ENCODE data around the gene NFIA.
A peak's percentile ranks its signal among the peaks of the same experiment; 100 is the strongest.

NFIA gene

DNA sequence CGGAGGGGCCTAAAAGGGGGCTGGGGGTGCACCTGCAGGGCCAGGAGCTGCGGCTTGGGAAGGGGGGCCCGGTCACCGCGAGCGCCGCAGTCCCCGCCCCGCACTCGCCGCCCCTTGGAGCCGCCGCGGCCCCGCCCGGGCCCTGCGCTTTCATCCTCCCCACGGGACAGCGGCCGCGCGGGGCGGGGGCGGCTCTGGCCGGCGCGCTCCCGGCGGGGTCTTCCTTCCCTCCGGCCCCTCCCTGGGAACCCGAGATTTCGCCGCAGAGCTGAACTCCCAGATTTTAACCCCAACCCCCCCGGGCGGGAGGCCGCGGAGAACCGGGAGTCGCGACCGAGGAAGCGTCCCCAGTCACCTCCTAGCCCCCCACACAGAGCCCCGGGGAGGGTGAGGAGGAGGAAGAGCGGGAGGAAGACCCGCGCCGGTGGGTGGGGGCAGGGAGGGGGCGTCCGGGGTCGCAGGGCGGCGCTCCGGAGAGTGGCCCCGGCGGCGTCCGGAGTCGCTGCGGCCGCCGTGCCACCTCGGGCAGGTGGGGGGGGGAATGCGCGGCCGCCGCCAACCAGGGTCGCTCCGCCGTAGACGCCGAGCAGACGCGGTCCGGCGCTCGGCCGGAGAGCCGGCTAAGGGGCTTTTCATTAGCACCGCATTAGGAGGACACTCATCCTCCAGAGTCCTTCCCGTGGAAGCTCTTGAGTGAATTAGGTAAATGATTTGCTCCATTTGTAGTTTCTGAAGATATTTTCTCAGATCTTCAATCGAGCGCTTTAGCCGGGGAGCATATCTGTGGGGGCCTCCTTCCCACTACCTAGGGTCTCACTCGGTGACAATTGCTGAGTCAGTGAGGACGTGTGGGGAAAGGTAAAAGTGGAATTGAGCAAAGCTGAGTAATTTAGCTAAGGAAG, 31.6 kb upstream of the NFIA start:
- Histone ChIP-seq H3K27ac (peak overlapping the region in 1 of 11 experiments; percentile 41; a peak in 1 of 22 replicates), H3K4me3 (peak overlapping the region; percentile 67 to 82 (median 73)), H3K9me3 (replicated peaks in 1 of 11) (no peaks in the 10 kb centered on the region), H4K20me1 (peaks cover 0 to 55% (median 47%) of the 10 kb centered on the region in 11 experiments; a peak in 18 of 22 replicates), H3K36me3 (no peaks in the 10 kb centered on the region), H3K4me1 (peaks cover 15 to 30% (median 20%) of the 10 kb centered on the region in 10 experiments), H3K9ac (peak overlapping the region; percentile 43 to 80 (median 66); a peak in 20 of 22 replicates), H3K27me3 (peaks cover 58 to 71% (median 70%) of the 10 kb centered on the region in 11 experiments), H3K4me2 (peak overlapping the region; percentile 93 to 99 (median 98))
- TF ChIP-seq Cebpa-rat (IDR thresholded peaks at IDR 0.05) = no peak

- no peak for TF ChIP-seq Cebpa-rat (IDR thresholded peaks at IDR 0.05)
- Histone ChIP-seq H3K27ac (no peak overlapping the region), H3K27me3 (peaks cover 64 to 77% (median 76%) of the 10 kb centered on the region in 11 experiments), H3K36me3 (no peaks in the 10 kb centered on the region), H3K9me3 (replicated peaks in 1 of 11) (no peaks in the 10 kb centered on the region), H3K4me2 (peak overlapping the region in 4 of 11 experiments; percentile 93 to 99 (median 98); a peak in 3 of 22 replicates), H3K9ac (no peak overlapping the region), H4K20me1 (peaks cover 0 to 58% (median 47%) of the 10 kb centered on the region in 11 experiments; a peak in 18 of 22 replicates), H3K4me1 (peaks cover 15 to 30% (median 20%) of the 10 kb centered on the region in 10 experiments), H3K4me3 (peak overlapping the region in 6 of 10 experiments; percentile 67 to 82 (median 78); a peak in 8 of 20 replicates)
Measured at GRCh38 chr1:61051443-61051718, 31.0 kb upstream of the NFIA start.

- Histone ChIP-seq H3K27ac (no peak overlapping the region), H4K20me1 (peaks cover 0 to 63% (median 48%) of the 10 kb centered on the region in 11 experiments; a peak in 18 of 22 replicates), H3K36me3 (no peaks in the 10 kb centered on the region), H3K9ac (no peak overlapping the region), H3K4me1 (peaks cover 16 to 32% (median 20%) of the 10 kb centered on the region in 10 experiments), H3K4me2 (no peak overlapping the region), H3K4me3 (no peak overlapping the region), H3K27me3 (peaks cover 69 to 82% (median 80%) of the 10 kb centered on the region in 11 experiments), H3K9me3 (replicated peaks in 1 of 11) (peaks cover 0 to 2% (median 0%) of the 10 kb centered on the region in 11 experiments; a peak in 1 of 22 replicates)
- no peak for TF ChIP-seq Cebpa-rat (IDR thresholded peaks at IDR 0.05)
Measured at GRCh38 chr1:61051719-61052394, 30.5 kb upstream of the NFIA start.

DNA sequence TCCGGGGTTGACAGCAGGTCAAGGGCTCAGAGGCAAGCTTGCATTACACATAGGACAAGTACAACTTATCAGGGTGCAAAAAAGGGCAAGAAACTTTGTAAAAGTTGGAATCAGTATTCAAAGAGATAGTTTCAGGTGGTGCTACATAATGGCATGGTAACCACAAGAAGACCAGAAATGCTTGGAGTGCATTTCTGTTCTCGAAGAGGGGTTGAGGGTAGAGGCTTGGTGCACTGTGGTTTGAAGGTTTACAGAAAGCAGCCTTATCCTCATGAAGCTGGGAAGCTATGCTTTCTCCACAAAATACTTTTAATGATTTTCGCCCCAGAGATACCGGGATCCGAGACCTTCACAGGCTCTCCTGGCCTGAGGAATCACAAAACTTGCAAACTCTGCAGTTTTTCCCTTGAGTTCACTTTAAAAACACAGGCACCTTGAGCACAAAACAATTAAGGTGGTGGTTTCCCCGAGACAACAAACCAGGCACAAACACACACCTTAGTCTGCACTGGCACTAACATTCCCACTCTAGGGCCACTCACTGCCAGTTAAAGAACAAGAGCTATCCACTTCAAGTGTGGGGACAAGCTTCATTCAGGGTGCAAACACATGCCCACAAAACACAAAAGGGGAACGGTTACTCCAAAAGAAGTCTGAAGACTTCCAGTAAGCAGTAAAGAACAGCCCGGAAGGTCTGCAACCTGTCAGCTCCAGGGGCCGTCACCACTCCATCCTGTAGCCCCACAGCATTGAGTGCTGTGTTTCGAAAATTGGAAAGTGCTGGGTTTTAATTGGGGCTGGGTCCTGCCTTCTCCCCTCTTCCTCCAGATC, 29.8 kb upstream of the NFIA start:
- Histone ChIP-seq H3K9me3 (replicated peaks in 1 of 11) (peaks cover 0 to 6% (median 0%) of the 10 kb centered on the region in 11 experiments; a peak in 2 of 22 replicates), H3K4me3 (peak overlapping the region in 1 of 10 experiments; percentile 41; a peak in 1 of 20 replicates), H3K4me1 (peaks cover 16 to 36% (median 24%) of the 10 kb centered on the region in 10 experiments), H3K36me3 (no peaks in the 10 kb centered on the region), H3K9ac (no peak overlapping the region), H3K27me3 (peaks cover 76 to 90% (median 88%) of the 10 kb centered on the region in 11 experiments), H3K27ac (no peak overlapping the region), H3K4me2 (peak overlapping the region in 4 of 11 experiments; percentile 66 to 99 (median 88); a peak in 5 of 22 replicates), H4K20me1 (peaks cover 0 to 68% (median 55%) of the 10 kb centered on the region in 11 experiments; a peak in 18 of 22 replicates)
- no peak for TF ChIP-seq Cebpa-rat (IDR thresholded peaks at IDR 0.05)

DNA sequence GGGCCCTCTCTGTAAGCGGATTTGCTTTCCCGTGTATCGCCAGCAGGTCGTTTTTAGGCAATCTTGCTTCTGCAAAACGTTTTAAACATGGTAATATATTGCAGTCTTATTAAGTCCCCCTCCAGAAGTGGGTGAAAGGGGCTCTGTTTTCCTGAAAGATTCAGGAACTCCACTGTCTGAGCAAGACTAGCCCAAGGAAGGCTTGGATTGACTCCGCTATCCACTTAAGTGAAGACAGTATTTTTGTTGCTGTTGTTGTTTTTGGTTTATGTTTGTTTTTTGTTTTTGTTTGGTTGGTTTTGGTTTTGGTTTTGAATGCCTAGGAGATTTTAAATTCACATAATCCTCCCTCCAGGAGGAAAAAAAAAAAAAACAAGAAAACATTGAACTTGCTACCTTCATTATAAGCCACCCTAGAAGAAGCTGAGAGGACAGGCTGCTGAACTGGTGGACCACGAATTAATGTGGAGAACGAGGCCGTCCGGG, 29.1 kb upstream of the NFIA start:
- H3K27me3 ChIP-seq = peaks cover 83 to 96% (median 94%) of the 10 kb centered on the region in 11 experiments
- H3K4me1 ChIP-seq = peaks cover 16 to 36% (median 24%) of the 10 kb centered on the region in 10 experiments
- H3K4me2 ChIP-seq = peak overlapping the region; percentile 51 to 99 (median 66)
- H3K9ac ChIP-seq = no peak overlapping the region
- peaks cover 0 to 71% (median 57%) of the 10 kb centered on the region in 11 experiments; a peak in 18 of 22 replicates for H4K20me1 ChIP-seq
- H3K36me3 ChIP-seq = no peaks in the 10 kb centered on the region
- TF ChIP-seq Cebpa-rat (IDR thresholded peaks at IDR 0.05) = no peak
- H3K4me3 ChIP-seq = peak overlapping the region; percentile 20 to 54 (median 38); a peak in 15 of 20 replicates
- H3K27ac ChIP-seq = no peak overlapping the region
- H3K9me3 ChIP-seq (replicated peaks in 1 of 11) = peaks cover 0 to 6% (median 0%) of the 10 kb centered on the region in 11 experiments; a peak in 2 of 22 replicates

GRCh38 chr1:61053712-61054600, 28.4 kb upstream of the NFIA start:
- H3K9ac ChIP-seq = peak overlapping the region in 2 of 11 experiments; percentile 3 to 20; a peak in 2 of 22 replicates
- peaks cover 0 to 71% (median 57%) of the 10 kb centered on the region in 11 experiments; a peak in 18 of 22 replicates for H4K20me1 ChIP-seq
- H3K36me3 ChIP-seq = no peaks in the 10 kb centered on the region
- H3K27me3 ChIP-seq = peaks cover 90 to 100% (median 100%) of the 10 kb centered on the region in 11 experiments
- H3K9me3 ChIP-seq (replicated peaks in 1 of 11) = peaks cover 0 to 6% (median 0%) of the 10 kb centered on the region in 11 experiments; a peak in 2 of 22 replicates
- no peak overlapping the region for H3K27ac ChIP-seq
- no peak for TF ChIP-seq Cebpa-rat (IDR thresholded peaks at IDR 0.05)
- peak overlapping the region; percentile 51 to 99 (median 66) for H3K4me2 ChIP-seq
- H3K4me1 ChIP-seq = peaks cover 15 to 36% (median 24%) of the 10 kb centered on the region in 10 experiments
- peak overlapping the region; percentile 20 to 54 (median 38); a peak in 15 of 20 replicates for H3K4me3 ChIP-seq

- peaks cover 8 to 31% (median 21%) of the 10 kb centered on the region in 10 experiments for H3K4me1 ChIP-seq
- H3K4me2 ChIP-seq = no peak overlapping the region; a peak in 1 of 22 replicates
- H3K27me3 ChIP-seq = peaks cover 96 to 100% (median 100%) of the 10 kb centered on the region in 11 experiments
- H4K20me1 ChIP-seq = peaks cover 0 to 71% (median 57%) of the 10 kb centered on the region in 11 experiments; a peak in 18 of 22 replicates
- no peak overlapping the region for H3K9ac ChIP-seq
- peaks cover 0 to 6% (median 0%) of the 10 kb centered on the region in 11 experiments; a peak in 2 of 22 replicates for H3K9me3 ChIP-seq (replicated peaks in 1 of 11)
- TF ChIP-seq Cebpa-rat (IDR thresholded peaks at IDR 0.05) = no peak
- no peak overlapping the region for H3K27ac ChIP-seq
- no peaks in the 10 kb centered on the region for H3K36me3 ChIP-seq
- 0 out of 20 replicates have a peak overlapping the region, but pooled peaks of 1 of the 10 experiments have one; percentile 54 for H3K4me3 ChIP-seq
Measured at GRCh38 chr1:61054601-61054993, 27.8 kb upstream of the NFIA start.

All from BLaER1 treated with 17β-estradiol and CSF1 and Interleukin-3, amounts not matched to agents 10 nM and 100 nM (cell line).